Endothelial cell of umbilical vein (primary cell): ENCODE data around the gene GALR3. TPM values are rescaled to one million over a fixed set of nuclear protein-coding genes. Genes with fewer than 3 reads are reported as not detected.

ENCODE experiments used
- BruUV-seq: library from RNA; stranded (reverse); fragments of 400-500 nt; replicated peaks from 2 replicates; lab custom pipeline; 2021; lab: Mats Ljungman, UMichigan
- CTCF ChIA-PET: fragments of 300-600, 350-600 bp; sonication (Branson Sonifier 250); formaldehyde crosslinking; loops from one replicate; lab custom pipeline; 2021; ENCODE audit warnings: antibody characterized with exemption, inconsistent platforms; lab: Charles Lee
- POLR2A ChIA-PET: fragments of 300-600, 350-600 bp; sonication (Branson Sonifier 250); formaldehyde crosslinking; loops from one replicate; lab custom pipeline; 2021; ENCODE audit warnings: antibody characterized with exemption, inconsistent platforms; lab: Charles Lee
- DNase-seq: peaks from one replicate; pipeline ENCODE4 v3.0.0-alpha.2; 2011; ENCODE audit warnings: low read depth, low spot score
- FAIRE-seq: peaks from 2 replicates; lab custom pipeline; 2011; peaks lifted over from hg19 to GRCh38; lab: Jason Lieb, UNC
- H2AFZ ChIP-seq: 2 replicates; pipeline ENCODE4 v1.6.0; 2012; ENCODE audit warnings: low read depth, low read length, control low read depth, inconsistent platforms
- H3K27ac ChIP-seq: 2 replicates; pipeline ENCODE4 v1.5.1; 2011; ENCODE audit warnings: low read depth, mild to moderate bottlenecking, control low read depth, low read length, moderate library complexity; ENCODE audit not compliant: insufficient read depth
- H3K27me3 ChIP-seq, 2 experiments: 2 replicates each; pipeline versions ENCODE4 v1.6.0 to v1.6.1; 2011; ENCODE audit warnings: low read length in 2 of 2, mixed read lengths in 1 of 2; ENCODE audit not compliant: control insufficient read depth in 2 of 2, insufficient read depth in 2 of 2
- H3K36me3 ChIP-seq, 2 experiments: 2 replicates in 1 of 2; 3 replicates in 1 of 2; pipeline ENCODE4 v1.5.1; 2011; ENCODE audit warnings: low read length in 2 of 2, mild to moderate bottlenecking in 1 of 2, moderate library complexity in 1 of 2; ENCODE audit not compliant: control insufficient read depth in 2 of 2, insufficient read depth in 2 of 2; ENCODE audit errors: extremely low read depth in 1 of 2
- H3K4me1 ChIP-seq: 3 replicates; pipeline ENCODE4 v1.5.1; 2011; ENCODE audit warnings: mild to moderate bottlenecking, low read length; ENCODE audit not compliant: control insufficient read depth, insufficient read depth; ENCODE audit errors: extremely low read depth
- H3K4me2 ChIP-seq: 2 replicates; pipeline ENCODE4 v1.6.1; 2011; ENCODE audit warnings: low read length, control low read depth, mixed read lengths; ENCODE audit not compliant: insufficient read depth
- H3K4me3 ChIP-seq, 3 experiments: fragments of 200-600 bp in 1 of 3; sonication (generic), shearing (Covaris generic) in 1 of 3; replicated peaks in 1 of 3; 2 replicates each; pipeline ENCODE4 v1.5.1; 2011 to 2016; ENCODE audit warnings: control low read depth in 3 of 3, low read length in 3 of 3, mild to moderate bottlenecking in 2 of 3, inconsistent platforms in 1 of 3, low read depth in 1 of 3, moderate library complexity in 1 of 3; ENCODE audit not compliant: insufficient read depth in 1 of 3
- H3K79me2 ChIP-seq: 2 replicates; pipeline ENCODE4 v1.6.0; 2012; ENCODE audit warnings: low read length, inconsistent platforms; ENCODE audit not compliant: control insufficient read depth, insufficient read depth
- H3K9ac ChIP-seq: replicated peaks from 2 replicates; pipeline ENCODE3; 2011; ENCODE audit warnings: low read length, control low read depth; ENCODE audit not compliant: insufficient read depth; ENCODE audit errors: extremely low read depth
- H3K9me1 ChIP-seq: replicated peaks from 3 replicates; pipeline ENCODE4 v1.6.0; 2011; ENCODE audit warnings: mild to moderate bottlenecking, low read length; ENCODE audit not compliant: control insufficient read depth, insufficient read depth; ENCODE audit errors: extremely low read depth
- H3K9me3 ChIP-seq: replicated peaks from 2 replicates; pipeline ENCODE4 v1.5.1; 2012; ENCODE audit warnings: low read length, inconsistent platforms; ENCODE audit not compliant: control insufficient read depth, insufficient read depth
- H4K20me1 ChIP-seq: replicated peaks from 2 replicates; pipeline ENCODE3; 2011; ENCODE audit warnings: mild to moderate bottlenecking, low read length; ENCODE audit not compliant: control insufficient read depth, insufficient read depth; ENCODE audit errors: extremely low read depth
- EZH2 ChIP-seq: IDR thresholded peaks from 2 replicates; pipeline ENCODE4 v1.6.1; 2012; ENCODE audit warnings: borderline replicate concordance, low read depth, mild to moderate bottlenecking, moderate library complexity, low read length, inconsistent platforms; ENCODE audit not compliant: severe bottlenecking
- FOS ChIP-seq: IDR thresholded peaks from 2 replicates; pipeline ENCODE4 v1.6.1; 2011; ENCODE audit warnings: mild to moderate bottlenecking, low read length, moderate library complexity, borderline replicate concordance; ENCODE audit not compliant: insufficient read depth
- GATA2 ChIP-seq: IDR thresholded peaks from 2 replicates; pipeline ENCODE4 v1.7.0; 2011; ENCODE audit warnings: low read depth, mild to moderate bottlenecking, moderate library complexity, mixed read lengths, low read length; ENCODE audit not compliant: insufficient read length, insufficient read depth
- JUN ChIP-seq: IDR thresholded peaks from 2 replicates; pipeline ENCODE4 v1.6.1; 2011; ENCODE audit warnings: borderline replicate concordance, low read depth; ENCODE audit not compliant: insufficient read length, insufficient read depth
- MYC ChIP-seq: IDR thresholded peaks from one replicate; pipeline ENCODE4 v1.6.1; 2011; ENCODE audit warnings: mild to moderate bottlenecking, low read depth, low read length
- POLR2A ChIP-seq: IDR thresholded peaks from 2 replicates; pipeline ENCODE4 v1.6.1; 2012; ENCODE audit warnings: low read depth, mild to moderate bottlenecking, control low read depth, low read length
- POLR2AphosphoS5 ChIP-seq: IDR thresholded peaks from 2 replicates; pipeline ENCODE4 v1.6.1; 2012; ENCODE audit warnings: low read depth, mild to moderate bottlenecking, control low read depth, low read length, moderate library complexity; ENCODE audit not compliant: insufficient read depth
- dilution Hi-C: fragments of 300-500 bp; cut with MboI; formaldehyde crosslinking; loops from one replicate; pipeline ENCODE4 v1.15.0; 2019; ENCODE audit warnings: low sequenced_read_pairs; ENCODE audit not compliant: extremely low pct_ligation_motif_present
- intact Hi-C: fragments of 100-400 bp; cut with micrococcal nuclease; formaldehyde crosslinking; loops from one replicate; pipeline ENCODE4 v1.10.0; 2022
- polyA plus RNA-seq, 4 experiments: library from polyadenylated mRNA; depleted of rRNA in 3 of 4; stranded (reverse) in 3 of 4; unstranded in 1 of 4; fragments of >200 nt; gene quantifications; 2 replicates each; pipeline versions ENCODE4 v1.2.1 to v1.2.3, GENCODE V29; 2011 to 2012; ENCODE audit warnings: missing spikeins in 1 of 4
- total RNA-seq: library from RNA; stranded (reverse); gene quantifications from 2 replicates; pipeline ENCODE4 v1.2.3, GENCODE V29; 2021
- TF ChIP-seq, protein P1 (sequence below): IDR thresholded peaks from 2 replicates; pipeline ENCODE4 v1.6.1; 2011; ENCODE audit not compliant: insufficient read depth, insufficient read length
- TF ChIP-seq, protein P2 (sequence below), 2 donors: IDR thresholded peaks; 1 replicate in 1 of 2; 2 replicates in 1 of 2; pipeline ENCODE4 v1.5.1; 2011; ENCODE audit warnings: low read length in 2 of 2, mild to moderate bottlenecking in 2 of 2, moderate library complexity in 2 of 2, control low read depth in 1 of 2, inconsistent platforms in 1 of 2, low read depth in 1 of 2; ENCODE audit not compliant: insufficient read depth in 1 of 2; ENCODE audit errors: extremely low read depth in 1 of 2

Gene GALR3
- total and polyA plus RNA-seq, 2 donors (not counting 3 experiments of a cell fraction or from before 2014, with no cell fraction given) = not detected

DNA sequence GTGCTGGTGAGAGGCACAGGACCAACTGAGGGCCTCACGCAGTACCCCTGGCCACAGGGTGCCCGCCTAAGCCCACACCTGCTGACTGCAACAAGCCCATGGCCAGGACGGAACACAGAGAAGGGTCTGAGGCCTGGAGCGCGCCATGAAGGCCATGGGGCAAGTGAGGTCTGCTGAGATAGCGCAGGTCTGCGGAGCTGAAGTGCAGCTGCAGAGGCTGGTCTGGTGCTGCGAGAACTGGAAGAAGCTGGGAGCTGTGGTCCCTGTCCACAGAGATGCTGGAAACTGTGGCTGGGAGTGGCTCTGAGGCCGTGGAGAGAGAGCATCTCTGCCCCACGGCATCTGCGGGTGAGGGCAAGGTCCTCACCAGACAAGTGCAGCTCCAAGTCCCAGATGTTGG is 8.3 kb downstream of the GALR3 start:
- ChIA-PET POLR2A (no interaction called here), CTCF (interaction anchor here (1.7 to 3.8 kb wide), 2 partner anchors 13 to 32 kb away, joined by 4 to 22 read pairs; no protein-coding TSS in a partner anchor)
- Histone ChIP-seq H3K4me1 (no peaks in the 10 kb centered on the region), H3K27me3 (no peaks in the 10 kb centered on the region), H2AFZ (no peak overlapping the region), H4K20me1 (no peaks in the 10 kb centered on the region), H3K4me2 (no peak overlapping the region), H3K27ac (no peak overlapping the region), H3K36me3 (peaks cover 7 to 36% of the 10 kb centered on the region in 2 experiments), H3K9me1 (no peaks in the 10 kb centered on the region), H3K4me3 (no peak overlapping the region), H3K79me2 (no peaks in the 10 kb centered on the region), H3K9ac (no peak overlapping the region), H3K9me3 (no peaks in the 10 kb centered on the region)
- dilution Hi-C loops = no loop called here
- no TSS peak for BruUV-seq
- TF ChIP-seq POLR2AphosphoS5 = no peak
- TF ChIP-seq EZH2 = no peak
- no peak for TF ChIP-seq JUN
- no peak for TF ChIP-seq MYC
- TF ChIP-seq POLR2A = no peak
- intact Hi-C loops = no loop called here
- FAIRE-seq (no peak), DNase-seq (no peak)

DNA sequence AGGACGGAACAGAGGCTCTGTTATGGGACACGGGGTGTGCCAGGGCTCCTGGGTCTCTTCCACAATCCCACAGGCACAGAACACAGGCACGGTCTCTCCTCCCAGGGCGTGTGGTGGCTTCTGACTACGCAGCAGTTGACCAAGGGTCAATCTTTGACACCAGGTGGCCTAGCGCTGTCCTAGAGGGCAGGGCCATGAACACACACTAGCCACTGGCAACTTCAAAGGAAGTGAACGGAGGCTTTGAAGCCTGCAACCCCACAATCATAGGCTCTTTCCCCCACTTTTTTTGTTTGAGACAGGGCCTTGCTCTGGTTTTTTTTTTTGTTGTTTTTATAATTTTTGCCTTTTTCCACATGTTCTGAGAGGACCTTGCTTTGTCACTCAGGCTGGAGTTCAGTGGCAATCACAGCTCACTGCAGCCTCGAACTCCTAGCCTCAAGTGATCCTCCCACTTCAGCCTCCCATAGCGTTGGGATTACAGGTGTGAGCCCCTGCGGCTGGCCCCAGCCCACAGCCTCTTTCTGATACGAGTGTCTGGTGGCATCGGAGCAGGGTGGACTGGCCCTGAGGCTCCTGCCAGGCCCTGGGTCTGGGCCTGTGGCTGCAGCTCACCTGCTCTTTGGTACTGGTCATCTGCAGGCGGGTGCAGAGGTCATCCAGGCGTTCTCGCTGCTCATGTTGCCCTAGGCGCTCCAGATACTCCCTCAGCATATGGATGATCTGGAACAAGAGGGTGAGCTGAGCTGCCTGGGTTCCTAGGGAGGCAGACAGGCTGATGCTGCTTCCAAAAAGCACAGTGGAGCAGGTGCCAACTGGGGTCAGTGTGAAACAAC is 9.1 kb downstream of the GALR3 start:
- no TSS peak for BruUV-seq
- H3K36me3 ChIP-seq = peaks cover 7 to 36% of the 10 kb centered on the region in 2 experiments
- no peaks in the 10 kb centered on the region for H3K79me2 ChIP-seq
- H3K4me3 ChIP-seq = no peak overlapping the region
- intact Hi-C loops (no loop called here), dilution Hi-C loops (no loop called here)
- H3K9me3 ChIP-seq = no peaks in the 10 kb centered on the region
- ChIA-PET CTCF (interaction anchor here (1.7 to 3.8 kb wide), 2 partner anchors 14 to 31 kb away, joined by 4 to 22 read pairs; no protein-coding TSS in a partner anchor), POLR2A (no interaction called here)
- no peak overlapping the region for H3K4me2 ChIP-seq
- FAIRE-seq (no peak), DNase-seq (no peak)
- no peaks in the 10 kb centered on the region for H4K20me1 ChIP-seq
- no peaks in the 10 kb centered on the region for H3K4me1 ChIP-seq
- H3K27ac ChIP-seq = no peak overlapping the region
- H2AFZ ChIP-seq = no peak overlapping the region
- H3K27me3 ChIP-seq = no peaks in the 10 kb centered on the region
- H3K9ac ChIP-seq = no peak overlapping the region
- no peak for TF ChIP-seq EZH2
- TF ChIP-seq FOS = no peak
- TF ChIP-seq MYC = no peak
- no peak for TF ChIP-seq JUN
- TF ChIP-seq, protein P1, sequence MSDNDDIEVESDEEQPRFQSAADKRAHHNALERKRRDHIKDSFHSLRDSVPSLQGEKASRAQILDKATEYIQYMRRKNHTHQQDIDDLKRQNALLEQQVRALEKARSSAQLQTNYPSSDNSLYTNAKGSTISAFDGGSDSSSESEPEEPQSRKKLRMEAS = no peak
- TF ChIP-seq POLR2A = no peak
- TF ChIP-seq, protein P2, sequence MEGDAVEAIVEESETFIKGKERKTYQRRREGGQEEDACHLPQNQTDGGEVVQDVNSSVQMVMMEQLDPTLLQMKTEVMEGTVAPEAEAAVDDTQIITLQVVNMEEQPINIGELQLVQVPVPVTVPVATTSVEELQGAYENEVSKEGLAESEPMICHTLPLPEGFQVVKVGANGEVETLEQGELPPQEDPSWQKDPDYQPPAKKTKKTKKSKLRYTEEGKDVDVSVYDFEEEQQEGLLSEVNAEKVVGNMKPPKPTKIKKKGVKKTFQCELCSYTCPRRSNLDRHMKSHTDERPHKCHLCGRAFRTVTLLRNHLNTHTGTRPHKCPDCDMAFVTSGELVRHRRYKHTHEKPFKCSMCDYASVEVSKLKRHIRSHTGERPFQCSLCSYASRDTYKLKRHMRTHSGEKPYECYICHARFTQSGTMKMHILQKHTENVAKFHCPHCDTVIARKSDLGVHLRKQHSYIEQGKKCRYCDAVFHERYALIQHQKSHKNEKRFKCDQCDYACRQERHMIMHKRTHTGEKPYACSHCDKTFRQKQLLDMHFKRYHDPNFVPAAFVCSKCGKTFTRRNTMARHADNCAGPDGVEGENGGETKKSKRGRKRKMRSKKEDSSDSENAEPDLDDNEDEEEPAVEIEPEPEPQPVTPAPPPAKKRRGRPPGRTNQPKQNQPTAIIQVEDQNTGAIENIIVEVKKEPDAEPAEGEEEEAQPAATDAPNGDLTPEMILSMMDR (IDR thresholded peaks at IDR 0.05; ENCODE audit: extremely low read depth in 1 of 2, insufficient read depth in 1 of 2, low read depth in 1 of 2, low read length in 2 of 2) = no peak
- no peak for TF ChIP-seq GATA2
- no peak for TF ChIP-seq POLR2AphosphoS5
- H3K9me1 ChIP-seq = no peaks in the 10 kb centered on the region
